Sigmoid colon (tissue), 7 donors: ENCODE results near the gene PRKCB. TPM values are rescaled to one million over a fixed set of nuclear protein-coding genes. Genes with fewer than 3 reads are reported as not detected.
A peak's percentile ranks its signal among the peaks of the same experiment; 100 is the strongest.

ENCODE experiments used
- DNase-seq: peaks from one replicate; pipeline ENCODE4 v3.0.0-alpha.2; 2019
- H3K27ac ChIP-seq, 4 donors: fragments of 200-600 bp; sonication (generic); one replicate each; pipeline ENCODE4 v1.5.1; 2016 to 2019; ENCODE audit warnings: mild to moderate bottlenecking in 1 of 4
- H3K27me3 ChIP-seq, 3 donors: fragments of 200-600 bp; sonication (generic); one replicate each; pipeline ENCODE4 v1.5.1; 2019; ENCODE audit warnings: mild to moderate bottlenecking in 1 of 3
- H3K36me3 ChIP-seq, 4 donors: fragments of 200-600 bp; sonication (generic); one replicate each; pipeline ENCODE4 v1.5.1; 2016 to 2019
- H3K4me1 ChIP-seq, 4 donors: fragments of 200-600 bp; sonication (generic); one replicate each; pipeline ENCODE4 v1.5.1; 2017 to 2019
- H3K4me3 ChIP-seq, 4 donors: fragments of 200-600 bp; sonication (generic); one replicate each; pipeline ENCODE4 v1.5.1; 2017 to 2019; ENCODE audit warnings: mild to moderate bottlenecking in 2 of 4, moderate library complexity in 1 of 4
- H3K9me3 ChIP-seq, 4 donors: fragments of 200-600 bp in 3 of 4; sonication (generic) in 3 of 4; one replicate each; pipeline versions ENCODE4 v1.5.1 to v1.6.1; 2013 to 2019
- CTCF ChIP-seq, 4 experiments: fragments of 450-650 bp in 3 of 4; fragments of 200-600 bp in 1 of 4; IDR thresholded peaks; one replicate each; pipeline ENCODE4 v1.5.1; 2016 to 2019; ENCODE audit warnings: antibody characterized with exemption in 4 of 4, mild to moderate bottlenecking in 3 of 4, moderate library complexity in 2 of 4
- EP300 ChIP-seq, 4 donors: sonication (generic); formaldehyde crosslinking; IDR thresholded peaks; one replicate each; pipeline ENCODE4 v1.6.1; 2017; ENCODE audit warnings: antibody characterized with exemption in 4 of 4
- POLR2A ChIP-seq, 2 donors: fragments of 450-650 bp; IDR thresholded peaks; one replicate each; pipeline ENCODE4 v1.6.1; 2016; ENCODE audit warnings: antibody characterized with exemption in 2 of 2, mild to moderate bottlenecking in 2 of 2, moderate library complexity in 2 of 2
- POLR2AphosphoS5 ChIP-seq, 4 donors: sonication (generic); formaldehyde crosslinking; IDR thresholded peaks; one replicate each; pipeline ENCODE4 v1.6.1; 2017; ENCODE audit warnings: antibody characterized with exemption in 4 of 4
- WGBS, 2 donors: extraction: QIAGEN DNeasy Blood & Tissue Kit; methylation state at CpG; one replicate each; pipeline ENCODE4 v1.1.7; 2013; 5-methylcytosine and 5-hydroxymethylcytosine counted together
- intact Hi-C: fragments of 100-400 bp; cut with DNase I; formaldehyde crosslinking; loops from one replicate; pipeline ENCODE4 v1.15.1; 2023
- polyA plus RNA-seq, 3 donors: library from polyadenylated mRNA; stranded (reverse); fragments of 200-250 nt; gene quantifications; one replicate each; pipeline ENCODE4 v1.2.3, GENCODE V29; 2013
- total RNA-seq, 4 donors: library from RNA; depleted of rRNA; stranded (reverse); fragments of >200 nt; gene quantifications; one replicate each; pipeline ENCODE4 v1.1.0, GENCODE V29; 2016
- donor health status: healthy with polysubstance abuse.
- donor health status: Bipolar disorder and iron deficiency.
- donor health status: healthy.

The PRKCB gene
- total and polyA plus RNA-seq, 7 donors = 3.0 to 43.8 (median 21.4) TPM

GRCh38 chr16:23855010-23855409, 19.2 kb downstream of the PRKCB start:
- no peak for DNase-seq

GRCh38 chr16:23856251-23856709, 20.5 kb downstream of the PRKCB start:
- Histone ChIP-seq H3K27me3 (no peaks in the 10 kb centered on the region), H3K4me1 (peaks cover 0 to 46% (median 26%) of the 10 kb centered on the region in 4 donors), H3K27ac (no peak overlapping the region), H3K36me3 (no peaks in the 10 kb centered on the region), H3K9me3 (peaks cover 0 to 3% (median 0%) of the 10 kb centered on the region in 4 donors), H3K4me3 (no peak overlapping the region)
- intact Hi-C loops = loop anchor here (5.0 kb wide), 1 partner anchor 96 kb away; no protein-coding TSS in a partner anchor
- TF ChIP-seq POLR2A (IDR thresholded peaks at IDR 0.05) (no peak), POLR2AphosphoS5 (IDR thresholded peaks at IDR 0.05) (no peak), CTCF (IDR thresholded peaks at IDR 0.05) (no peak), EP300 (IDR thresholded peaks at IDR 0.05) (no peak)
- 71 to 90% methylated on average over 2 of the region's 2 CpGs for WGBS, 2 donors
- DNase-seq = no peak

More at GRCh38 chr16:23855010-23855409, 19.2 kb downstream of the PRKCB start:
- Histone ChIP-seq H3K4me1 (peaks cover 0 to 33% (median 20%) of the 10 kb centered on the region in 4 donors), H3K9me3 (peaks cover 0 to 3% (median 0%) of the 10 kb centered on the region in 4 donors), H3K36me3 (no peaks in the 10 kb centered on the region), H3K27ac (no peak overlapping the region), H3K27me3 (no peaks in the 10 kb centered on the region), H3K4me3 (no peak overlapping the region)
- intact Hi-C loops = loop anchor here (5.0 kb wide), 1 partner anchor 97 kb away; no protein-coding TSS in a partner anchor
- TF ChIP-seq EP300 (IDR thresholded peaks at IDR 0.05) = no peak
- TF ChIP-seq CTCF (IDR thresholded peaks at IDR 0.05) = no peak
- TF ChIP-seq POLR2AphosphoS5 (IDR thresholded peaks at IDR 0.05) = no peak
- TF ChIP-seq POLR2A (IDR thresholded peaks at IDR 0.05) = no peak
- 61 to 92% methylated on average over 5 of the region's 5 CpGs for WGBS, 2 donors

- Histone ChIP-seq H3K36me3 (no peaks in the 10 kb centered on the region), H3K4me1 (peaks cover 0 to 55% (median 30%) of the 10 kb centered on the region in 4 donors), H3K9me3 (no peaks in the 10 kb centered on the region), H3K27ac (peak overlapping the region in 2 of 4 donors; percentile 20 to 64), H3K4me3 (no peak overlapping the region), H3K27me3 (no peaks in the 10 kb centered on the region)
- TF ChIP-seq POLR2AphosphoS5 (IDR thresholded peaks at IDR 0.05) (no peak), CTCF (IDR thresholded peaks at IDR 0.05) (no peak), POLR2A (IDR thresholded peaks at IDR 0.05) (no peak)
- 55 to 75% methylated on average over 11 of the region's 11 CpGs for WGBS, 2 donors
- intact Hi-C loops = loop anchor here (5.0 kb wide), 1 partner anchor 95 kb away; no protein-coding TSS in a partner anchor
- DNase-seq = no peak
Observed at GRCh38 chr16:23857256-23857880, 21.6 kb downstream of the PRKCB start.

- no peak for TF ChIP-seq POLR2A (IDR thresholded peaks at IDR 0.05)
- TF ChIP-seq POLR2AphosphoS5 (IDR thresholded peaks at IDR 0.05) = no peak
- no peak for TF ChIP-seq EP300 (IDR thresholded peaks at IDR 0.05)
- no peak for TF ChIP-seq CTCF (IDR thresholded peaks at IDR 0.05)
- H3K9me3 ChIP-seq = no peaks in the 10 kb centered on the region
- WGBS, 2 donors = 79 to 85% methylated on average over 1 of the region's 1 CpG
- no peak overlapping the region for H3K4me3 ChIP-seq
- no peak for DNase-seq
- H3K27me3 ChIP-seq = no peaks in the 10 kb centered on the region
- intact Hi-C loops = loop anchor here (5.0 kb wide), 1 partner anchor 94 kb away; no protein-coding TSS in a partner anchor
- no peaks in the 10 kb centered on the region for H3K36me3 ChIP-seq
- H3K27ac ChIP-seq = peak overlapping the region in 2 of 4 donors; percentile 49 to 64
- peaks cover 0 to 60% (median 34%) of the 10 kb centered on the region in 4 donors for H3K4me1 ChIP-seq
Observed at GRCh38 chr16:23857881-23858269, 22.1 kb downstream of the PRKCB start.
